Right atrium auricular region (tissue), 2 donors: ENCODE data around the gene ILKAP. TPM values are rescaled to one million over a fixed set of nuclear protein-coding genes. Genes with fewer than 3 reads are reported as not detected.

ENCODE experiments used
- DNase-seq: peaks from one replicate; pipeline ENCODE4 v3.0.0-alpha.2; 2019; ENCODE audit warnings: low spot score
- H3K27ac ChIP-seq, 2 donors: fragments of 200-600 bp; sonication (generic); 1 replicate in 1 of 2; 2 replicates in 1 of 2; pipeline ENCODE4 v1.5.1; 2016 to 2019
- H3K27me3 ChIP-seq, 2 donors: fragments of 200-600 bp; sonication (generic); one replicate each; pipeline versions ENCODE4 v1.5.1 to v1.6.0; 2017 to 2019
- H3K36me3 ChIP-seq: fragments of 200-600 bp; sonication (generic); one replicate; pipeline ENCODE4 v1.5.1; 2016
- H3K4me1 ChIP-seq, 2 donors: fragments of 200-600 bp; sonication (generic); one replicate each; pipeline versions ENCODE4 v1.5.1 to v1.6.0; 2017 to 2019
- H3K4me3 ChIP-seq, 2 donors: fragments of 200-600 bp; sonication (generic); 1 replicate in 1 of 2; 2 replicates in 1 of 2; pipeline ENCODE4 v1.5.1; 2017 to 2019; ENCODE audit warnings: mild to moderate bottlenecking in 1 of 2, moderate library complexity in 1 of 2
- H3K9me3 ChIP-seq, 2 donors: fragments of 200-600 bp; sonication (generic); one replicate each; pipeline ENCODE4 v1.5.1; 2019
- CTCF ChIP-seq, 2 donors: fragments of 200-600 bp; sonication (generic); IDR thresholded peaks; one replicate each; pipeline ENCODE4 v1.5.1; 2019; ENCODE audit warnings: antibody characterized with exemption in 2 of 2
- total RNA-seq, 2 donors: library from RNA; depleted of rRNA; stranded (reverse); fragments of >200 nt; gene quantifications; one replicate each; pipeline ENCODE4 v1.1.0, GENCODE V29; 2016

ILKAP gene
- total RNA-seq, 2 donors from 2014 or later, result 15.9 to 17.6 TPM

GRCh38 chr2:238132463-238133450, 70.7 kb downstream of the ILKAP start:
- peaks cover 0 to 20% of the 10 kb centered on the region in 2 donors for H3K4me1 ChIP-seq
- H3K4me3 ChIP-seq, result no peak overlapping the region
- DNase-seq, result no peak
- H3K27ac ChIP-seq, result no peak overlapping the region
- H3K27me3 ChIP-seq, result no peaks in the 10 kb centered on the region
- no peaks in the 10 kb centered on the region for H3K36me3 ChIP-seq
- TF ChIP-seq CTCF (IDR thresholded peaks at IDR 0.05), result no peak
- H3K9me3 ChIP-seq, result no peaks in the 10 kb centered on the region

GRCh38 chr2:238131761-238132462, 71.6 kb downstream of the ILKAP start:
- Histone ChIP-seq H3K4me3 (no peak overlapping the region), H3K27ac (no peak overlapping the region), H3K9me3 (no peaks in the 10 kb centered on the region), H3K36me3 (no peaks in the 10 kb centered on the region), H3K27me3 (no peaks in the 10 kb centered on the region), H3K4me1 (peaks cover 0 to 17% of the 10 kb centered on the region in 2 donors)
- no peak for DNase-seq
- no peak for TF ChIP-seq CTCF (IDR thresholded peaks at IDR 0.05)

- H3K4me3 ChIP-seq, result no peak overlapping the region
- H3K4me1 ChIP-seq, result peaks cover 0 to 8% of the 10 kb centered on the region in 2 donors
- TF ChIP-seq CTCF (IDR thresholded peaks at IDR 0.05), result no peak
- no peak for DNase-seq
- no peaks in the 10 kb centered on the region for H3K9me3 ChIP-seq
- no peaks in the 10 kb centered on the region for H3K36me3 ChIP-seq
- H3K27me3 ChIP-seq, result no peaks in the 10 kb centered on the region
- no peak overlapping the region for H3K27ac ChIP-seq
Measured at GRCh38 chr2:238130696-238131628, 72.5 kb downstream of the ILKAP start.

- H3K4me1 ChIP-seq, result peaks cover 0 to 6% of the 10 kb centered on the region in 2 donors
- no peaks in the 10 kb centered on the region for H3K9me3 ChIP-seq
- TF ChIP-seq CTCF (IDR thresholded peaks at IDR 0.05), result no peak
- H3K27me3 ChIP-seq, result no peaks in the 10 kb centered on the region
- DNase-seq, result no peak
- no peaks in the 10 kb centered on the region for H3K36me3 ChIP-seq
- no peak overlapping the region for H3K4me3 ChIP-seq
- no peak overlapping the region for H3K27ac ChIP-seq
Measured at GRCh38 chr2:238130111-238130695, 73.3 kb downstream of the ILKAP start.
